Stimulated activated naive B cell treated with anti-CD40 and anti-IgM and Interleukin-4, amounts not matched to agents 10 μg/mL and 1 μg/mL and 100 μg/mL, for 72 hours (primary cell): ENCODE data around the gene DNAJC22.
"Not testable (repeated sequence)": the region's sequence is repeated elsewhere in the genome, so short reads cannot be mapped to it uniquely, and the experiment has no call there.

Source experiments
- ATAC-seq, 2 donors: fragments of 150-1000 bp; cut with Tn5 transposase; replicated peaks; 2 replicates each; pipeline ENCODE4 v1.10.0; 2021; ENCODE audit warnings: moderate library complexity in 1 of 2
- DNase-seq: peaks from one replicate; pipeline ENCODE4 v3.0.0; 2021
- H3K27ac Mint-ChIP-seq: one replicate; pipeline ENCODE4 v1.8.0; 2022; ENCODE audit warnings: mild to moderate bottlenecking, mixed read lengths
- H3K27me3 Mint-ChIP-seq, 2 donors: one replicate each; pipeline ENCODE4 v1.8.0; 2022; ENCODE audit warnings: mixed read lengths in 2 of 2
- H3K36me3 Mint-ChIP-seq, 2 donors: one replicate each; pipeline ENCODE4 v1.8.0; 2022; ENCODE audit warnings: mixed read lengths in 2 of 2, mild to moderate bottlenecking in 1 of 2
- H3K4me1 Mint-ChIP-seq, 2 donors: one replicate each; pipeline ENCODE4 v1.8.0; 2022; ENCODE audit warnings: mixed read lengths in 2 of 2, mild to moderate bottlenecking in 1 of 2
- H3K4me3 Mint-ChIP-seq, 2 donors: one replicate each; pipeline ENCODE4 v1.8.0; 2022; ENCODE audit warnings: mild to moderate bottlenecking in 2 of 2, mixed read lengths in 2 of 2, moderate library complexity in 1 of 2
- H3K9me3 Mint-ChIP-seq, 2 donors: one replicate each; pipeline ENCODE4 v1.8.0; 2022; ENCODE audit warnings: mixed read lengths in 2 of 2, mild to moderate bottlenecking in 1 of 2

Gene DNAJC22

GRCh38 chr12:49366096-49366651 is 19.5 kb downstream of the DNAJC22 start:
- peaks cover under 1 to 1% of the 10 kb centered on the region in 2 donors for H3K36me3 Mint-ChIP-seq
- peaks cover 19 to 34% of the 10 kb centered on the region in 2 donors for H3K4me1 Mint-ChIP-seq
- H3K27me3 Mint-ChIP-seq = peaks cover 0 to 6% of the 10 kb centered on the region in 2 donors
- H3K27ac Mint-ChIP-seq = peak overlapping the region; percentile 98
- DNase-seq (peak; percentile 28), ATAC-seq (peak; percentile 24 to 33)
- H3K9me3 Mint-ChIP-seq = no peaks in the 10 kb centered on the region
- H3K4me3 Mint-ChIP-seq = peak overlapping the region; percentile 82 to 90

- H3K27ac Mint-ChIP-seq = peak overlapping the region; percentile 98
- H3K9me3 Mint-ChIP-seq = no peaks in the 10 kb centered on the region
- no peaks in the 10 kb centered on the region for H3K27me3 Mint-ChIP-seq
- H3K4me1 Mint-ChIP-seq = peaks cover 24 to 41% of the 10 kb centered on the region in 2 donors
- peak overlapping the region; percentile 82 to 90 for H3K4me3 Mint-ChIP-seq
- peak; percentile 83 to 87 for ATAC-seq
- DNase-seq = peak; percentile 90
- peaks cover 1 to 5% of the 10 kb centered on the region in 2 donors for H3K36me3 Mint-ChIP-seq
Measured at GRCh38 chr12:49366652-49367380, 20.1 kb downstream of the DNAJC22 start.

- Mint-ChIP-seq H3K27ac (peak within 1 kb of the TSS; percentile 98), H3K9me3 (no peaks in the 10 kb centered on the region), H3K36me3 (peaks cover 1 to 5% of the 10 kb centered on the region in 2 donors), H3K27me3 (no peaks in the 10 kb centered on the region), H3K4me3 (peak within 1 kb of the TSS; percentile 82 to 90), H3K4me1 (peaks cover 24 to 41% of the 10 kb centered on the region in 2 donors)
- ATAC-seq = peak in 1 of 2 donors; percentile 4
- DNase-seq = no peak
Measured at GRCh38 chr12:49367381-49368239, 20.9 kb downstream of the DNAJC22 start, which contains the start of gene SPATS2. Gene SPATS2, plus strand, starts transcription at chr12:49367462. Its CDS starts 93,551 bp downstream, at chr12:49461013.

- Mint-ChIP-seq H3K4me3 (peak overlapping the region; percentile 82 to 90), H3K9me3 (no peaks in the 10 kb centered on the region), H3K27ac (peak overlapping the region; percentile 26), H3K4me1 (peaks cover 24 to 41% of the 10 kb centered on the region in 2 donors), H3K27me3 (no peaks in the 10 kb centered on the region), H3K36me3 (peaks cover 1 to 5% of the 10 kb centered on the region in 2 donors)
- DNase-seq = no peak
- ATAC-seq = no peak
Measured at GRCh38 chr12:49368240-49368600, 21.5 kb downstream of the DNAJC22 start.

GRCh38 chr12:49369411-49370145 is 22.9 kb downstream of the DNAJC22 start:
- Mint-ChIP-seq H3K4me3 (peak overlapping the region; percentile 32 to 37), H3K27me3 (no peaks in the 10 kb centered on the region), H3K36me3 (peaks cover 1 to 5% of the 10 kb centered on the region in 2 donors), H3K27ac (no peak overlapping the region), H3K9me3 (no peaks in the 10 kb centered on the region), H3K4me1 (peaks cover 24 to 41% of the 10 kb centered on the region in 2 donors)
- peak; percentile 10 to 22 for ATAC-seq
- no peak for DNase-seq

- H3K27me3 Mint-ChIP-seq = no peaks in the 10 kb centered on the region
- peaks cover 24 to 41% of the 10 kb centered on the region in 2 donors for H3K4me1 Mint-ChIP-seq
- H3K9me3 Mint-ChIP-seq = no peaks in the 10 kb centered on the region
Measured at GRCh38 chr12:49370539-49370938, 23.9 kb downstream of the DNAJC22 start.

GRCh38 chr12:49375406-49375805 is 28.7 kb downstream of the DNAJC22 start:
- Mint-ChIP-seq H3K4me3 (no peak overlapping the region), H3K27me3 (no peaks in the 10 kb centered on the region), H3K4me1 (peaks cover 8 to 15% of the 10 kb centered on the region in 2 donors), H3K27ac (no peak overlapping the region), H3K36me3 (peaks cover 0 to 5% of the 10 kb centered on the region in 2 donors), H3K9me3 (no peaks in the 10 kb centered on the region)
- ATAC-seq = no peak
- no peak for DNase-seq

More at GRCh38 chr12:49370539-49370938, 23.9 kb downstream of the DNAJC22 start:
- ATAC-seq (no peak), DNase-seq (no peak)
- H3K27ac Mint-ChIP-seq = no peak overlapping the region
- H3K4me3 Mint-ChIP-seq = no peak overlapping the region
- H3K36me3 Mint-ChIP-seq = peaks cover 1 to 5% of the 10 kb centered on the region in 2 donors

GRCh38 chr12:49377386-49377785 is 30.7 kb downstream of the DNAJC22 start:
- no peak for DNase-seq
- ATAC-seq = no peak
- Mint-ChIP-seq H3K9me3 (no peaks in the 10 kb centered on the region), H3K27me3 (no peaks in the 10 kb centered on the region), H3K36me3 (peaks cover 0 to 2% of the 10 kb centered on the region in 2 donors), H3K4me1 (no peaks in the 10 kb centered on the region), H3K4me3 (no peak overlapping the region), H3K27ac (no peak overlapping the region)

GRCh38 chr12:49380184-49380583 is 33.5 kb downstream of the DNAJC22 start:
- H3K27me3 Mint-ChIP-seq, DNase-seq, ATAC-seq: not testable (repeated sequence)

GRCh38 chr12:49388682-49389386 is 42.1 kb downstream of the DNAJC22 start:
- H3K27me3 Mint-ChIP-seq = no peaks in the 10 kb centered on the region
- peak; percentile 88 to 93 for ATAC-seq
- peaks cover 0 to 9% of the 10 kb centered on the region in 2 donors for H3K4me1 Mint-ChIP-seq
- H3K36me3 Mint-ChIP-seq = peaks cover 4 to 11% of the 10 kb centered on the region in 2 donors
- peak overlapping the region; percentile 42 to 52 for H3K4me3 Mint-ChIP-seq
- DNase-seq = peak; percentile 37
- H3K9me3 Mint-ChIP-seq = no peaks in the 10 kb centered on the region
- H3K27ac Mint-ChIP-seq = no peak overlapping the region

More at GRCh38 chr12:49380184-49380583, 33.5 kb downstream of the DNAJC22 start:
- H3K36me3 Mint-ChIP-seq, H3K9me3 Mint-ChIP-seq, H3K4me3 Mint-ChIP-seq, H3K4me1 Mint-ChIP-seq, H3K27ac Mint-ChIP-seq: not testable (repeated sequence)

GRCh38 chr12:49389387-49389703 is 42.7 kb downstream of the DNAJC22 start:
- peaks cover 4 to 11% of the 10 kb centered on the region in 2 donors for H3K36me3 Mint-ChIP-seq
- no peaks in the 10 kb centered on the region for H3K27me3 Mint-ChIP-seq
- no peak overlapping the region for H3K27ac Mint-ChIP-seq
- peaks cover 0 to 9% of the 10 kb centered on the region in 2 donors for H3K4me1 Mint-ChIP-seq
- no peak for ATAC-seq
- no peaks in the 10 kb centered on the region for H3K9me3 Mint-ChIP-seq
- DNase-seq = no peak
- H3K4me3 Mint-ChIP-seq = peak overlapping the region; percentile 42 to 52

- Mint-ChIP-seq H3K4me1 (no peaks in the 10 kb centered on the region), H3K9me3 (no peaks in the 10 kb centered on the region), H3K27me3 (no peaks in the 10 kb centered on the region), H3K27ac (no peak overlapping the region), H3K36me3 (peaks cover 2 to 5% of the 10 kb centered on the region in 2 donors), H3K4me3 (no peak overlapping the region)
- ATAC-seq = no peak
- DNase-seq = no peak
Measured at GRCh38 chr12:49397000-49397399, 50.3 kb downstream of the DNAJC22 start.

GRCh38 chr12:49400304-49400703 is 53.6 kb downstream of the DNAJC22 start:
- DNase-seq = no peak
- ATAC-seq = no peak
- Mint-ChIP-seq H3K9me3 (no peaks in the 10 kb centered on the region), H3K4me1 (no peaks in the 10 kb centered on the region), H3K27ac (no peak overlapping the region), H3K27me3 (no peaks in the 10 kb centered on the region), H3K36me3 (peaks cover 2 to 5% of the 10 kb centered on the region in 2 donors), H3K4me3 (no peak overlapping the region)
